Measurements from ENCODE around the gene CHST8.
A peak's percentile ranks its signal among the peaks of the same experiment; 100 is the strongest.

Gene CHST8

DNA sequence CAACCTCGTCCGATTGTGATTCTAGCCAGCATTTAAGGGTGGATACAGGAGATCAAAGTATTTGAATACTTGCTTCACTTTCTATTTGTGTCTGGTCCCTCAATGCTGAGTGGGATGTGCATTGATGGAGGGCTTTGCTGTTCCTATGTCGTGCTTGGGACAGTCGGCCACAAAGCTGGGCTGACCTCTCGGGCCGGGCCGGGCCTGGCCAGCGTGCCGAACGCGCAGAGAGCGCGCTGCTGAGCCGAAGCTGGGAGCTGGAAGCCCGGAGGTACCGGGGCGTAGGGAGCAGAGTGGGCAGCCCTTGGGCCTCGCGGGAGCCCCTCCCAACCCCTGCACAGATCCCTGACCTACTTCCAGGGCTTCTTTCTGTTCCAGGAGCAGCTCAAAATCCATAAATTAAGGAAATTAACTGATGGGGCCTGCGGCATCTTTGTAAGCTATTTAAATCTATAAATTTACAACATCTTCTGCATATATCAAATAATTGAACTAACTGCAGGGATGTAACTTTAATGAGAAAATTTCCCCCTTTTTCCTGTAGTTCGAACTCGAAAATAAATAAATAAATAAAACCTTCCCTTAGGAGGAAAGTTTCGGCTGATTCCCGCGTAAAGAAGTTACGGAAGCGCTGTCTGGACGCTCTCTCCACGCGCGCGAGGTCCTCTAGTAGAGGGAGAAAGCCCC is 173.1 kb downstream of the CHST8 start:
- DNase-seq (ENCODE audit: low read depth): no peak

- peak; percentile 74 for DNase-seq (ENCODE audit: low read depth)
These were observed 173.8 kb downstream of the CHST8 start for GRCh38 chr19:33795370-33796163.

DNA sequence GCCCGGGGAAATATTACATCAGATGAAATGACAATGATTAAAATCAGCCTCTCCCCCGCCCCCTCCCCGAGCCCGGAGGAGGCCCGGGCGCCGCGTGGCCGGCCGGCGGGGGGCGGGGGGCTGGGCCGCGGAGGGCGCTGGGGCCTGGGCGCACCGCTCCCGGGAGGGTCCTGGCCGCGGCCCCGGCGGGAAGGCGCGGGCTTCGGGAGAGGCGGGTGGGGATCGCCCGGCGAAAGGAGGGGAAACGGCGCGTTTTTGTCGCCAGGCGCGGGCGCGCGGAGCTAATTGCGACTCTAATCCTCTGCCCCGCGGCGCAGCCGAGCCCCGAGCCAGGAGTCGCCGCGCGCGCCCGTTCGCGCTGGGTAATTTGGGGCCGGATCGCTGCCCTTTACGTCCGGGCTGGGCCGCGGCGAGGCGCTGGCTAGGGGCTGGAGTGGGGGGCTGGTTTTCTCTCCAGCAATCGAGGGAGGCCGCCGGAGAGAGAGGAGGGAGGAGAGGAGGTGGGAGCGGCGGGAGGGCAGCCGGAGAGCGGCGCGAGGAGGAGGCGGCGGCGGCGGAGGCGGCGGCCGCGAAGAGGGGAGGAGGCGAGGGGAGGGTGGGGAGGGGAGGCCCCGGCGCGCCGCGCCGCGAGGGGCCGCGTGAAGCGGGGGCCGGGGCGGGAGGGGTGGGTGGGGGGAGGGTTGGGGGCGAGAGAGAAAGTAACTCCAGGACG is 174.6 kb downstream of the CHST8 start, which contains the start of gene KCTD15:
KCTD15 (plus strand) TSS at position 707 of the 712 bp plus-strand sequence. CDS start 3,585 bp downstream, outside the sequence.
- peak; percentile 56 for DNase-seq (ENCODE audit: low read depth)

DNA sequence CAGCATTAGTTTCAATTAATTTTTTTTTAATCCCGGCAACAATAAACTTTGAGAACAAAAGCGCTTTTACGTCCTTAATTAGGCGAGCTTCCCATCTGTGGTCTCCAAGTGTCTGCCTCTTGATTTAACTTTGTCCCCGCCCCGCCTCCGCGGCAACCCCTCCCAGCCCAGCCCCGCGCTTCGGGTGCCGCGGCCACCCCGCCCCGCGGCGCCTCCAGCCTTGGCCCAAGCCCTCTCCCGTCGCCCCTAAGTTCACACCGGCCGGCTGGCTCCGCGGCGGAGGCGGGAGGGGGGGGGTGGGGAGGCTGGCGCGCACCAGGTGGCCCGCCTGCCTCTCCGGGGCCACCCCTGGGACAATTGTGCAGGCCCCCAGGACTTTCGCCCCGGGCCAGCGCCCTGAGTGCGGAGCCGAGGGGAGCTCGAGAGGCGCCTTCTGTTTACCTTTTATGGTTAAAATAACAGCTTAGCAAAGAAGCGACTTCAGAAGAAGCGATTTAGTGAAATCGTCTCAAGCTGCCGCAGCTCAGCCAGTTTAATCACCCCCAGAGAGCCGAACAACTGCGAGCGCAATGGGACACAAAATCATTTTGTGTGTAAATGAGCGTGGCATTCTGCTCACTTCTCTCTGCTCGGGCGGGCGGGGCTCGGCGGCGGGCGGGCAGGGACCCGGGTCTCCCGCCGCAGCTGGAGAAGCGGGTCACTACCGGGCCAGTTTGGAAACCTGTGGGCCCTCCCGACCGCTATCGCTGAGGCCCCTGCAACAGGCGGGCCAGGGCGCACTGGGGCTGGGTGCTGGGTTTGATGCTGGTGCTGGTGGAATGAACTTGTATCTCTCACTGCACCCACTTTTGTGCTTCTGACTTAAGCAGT is 176.3 kb downstream of the CHST8 start:
- peak; percentile 50 for DNase-seq (ENCODE audit: low read depth)

DNA sequence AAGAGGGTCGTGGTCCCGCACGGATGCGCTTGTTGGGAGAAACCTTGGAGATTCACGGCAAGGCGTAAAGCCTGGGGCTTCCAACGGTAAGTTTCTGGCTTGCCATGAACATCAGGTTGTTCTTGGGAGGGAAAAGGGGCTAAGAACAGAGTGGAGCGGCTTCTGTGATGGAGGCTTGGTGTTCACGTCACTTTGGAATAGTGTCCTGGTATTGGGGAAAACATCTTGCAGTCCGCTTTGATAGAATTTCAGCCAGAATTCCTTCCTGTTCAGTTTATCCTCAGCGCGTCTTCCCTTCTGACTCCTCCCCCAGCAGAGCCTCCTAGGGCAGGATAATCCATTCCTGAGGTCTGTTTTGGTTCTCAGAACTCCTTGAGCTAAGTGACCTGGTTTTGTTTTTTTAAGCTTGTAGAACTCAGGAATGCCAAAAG is 176.9 kb downstream of the CHST8 start:
- DNase-seq (ENCODE audit: low read depth): peak; percentile 58

GRCh38 chr19:33799476-33799875 is 177.7 kb downstream of the CHST8 start:
- DNase-seq (ENCODE audit: low read depth): no peak

GRCh38 chr19:33800012-33800680 is 178.4 kb downstream of the CHST8 start:
- no peak for DNase-seq (ENCODE audit: low read depth)

DNA sequence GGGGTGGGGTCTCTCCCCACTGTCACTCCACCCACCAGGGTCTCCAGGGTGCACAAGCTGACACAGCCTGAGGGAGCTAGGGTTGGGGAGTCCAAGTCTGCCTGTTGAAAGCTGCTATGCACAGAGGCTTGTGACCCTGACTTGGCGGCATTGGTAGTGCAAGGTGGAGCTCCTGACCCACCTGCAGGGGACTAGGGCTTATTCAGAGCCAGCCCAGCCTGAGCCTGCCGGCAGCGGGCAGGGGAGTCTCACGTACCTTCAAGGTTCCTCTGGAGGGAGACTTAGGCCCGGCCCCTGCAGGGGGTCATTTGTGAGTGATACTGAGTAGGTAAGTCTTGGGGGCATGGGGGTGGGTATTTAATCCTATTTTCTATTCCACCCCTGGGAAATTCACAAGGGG is 179.7 kb downstream of the CHST8 start:
- no peak for DNase-seq (ENCODE audit: low read depth)

- peak; percentile 60 for DNase-seq (ENCODE audit: low read depth)
These were observed 180.2 kb downstream of the CHST8 start for GRCh38 chr19:33802001-33802400.

DNA sequence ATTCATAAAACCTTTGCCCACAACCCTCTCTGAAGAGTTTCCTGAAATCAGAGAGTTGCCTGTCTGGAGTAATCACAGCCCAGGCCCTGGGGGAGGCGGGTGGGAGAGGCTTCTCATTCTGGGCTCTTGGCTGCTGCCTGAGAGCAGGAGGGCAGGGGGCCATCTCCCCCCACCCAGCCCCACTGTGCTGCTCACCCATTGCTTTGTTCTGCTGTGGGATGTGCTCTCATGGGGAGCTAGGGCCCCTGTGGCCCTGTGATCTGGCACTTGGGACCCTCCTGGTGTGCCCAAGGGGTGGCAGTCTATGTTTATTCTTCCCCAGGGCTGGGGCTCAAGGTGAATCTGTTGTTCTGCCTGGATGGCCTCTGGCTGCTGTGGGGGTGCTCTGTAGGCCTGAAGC is 181.0 kb downstream of the CHST8 start:
- DNase-seq (ENCODE audit: low read depth): no peak

DNA sequence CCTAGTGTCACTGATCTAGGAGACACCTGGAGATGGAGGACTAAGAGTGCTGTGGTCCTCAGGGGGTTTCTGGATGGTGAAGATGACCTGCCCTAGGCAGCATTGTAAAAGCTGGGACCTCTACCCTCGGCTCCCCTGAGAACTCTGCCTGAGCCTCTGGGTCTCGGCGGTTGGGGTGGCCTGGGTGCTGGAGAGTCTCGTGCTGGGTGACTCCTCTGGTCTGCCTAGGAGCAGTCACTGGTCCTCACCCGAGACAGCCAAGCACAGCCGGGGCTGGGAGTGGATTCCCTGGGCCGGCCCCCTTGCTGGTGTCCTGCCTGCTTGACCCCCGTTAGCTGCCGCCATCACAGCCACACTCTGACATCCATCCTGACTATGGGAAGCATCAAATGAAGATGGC is 181.6 kb downstream of the CHST8 start:
- no peak for DNase-seq (ENCODE audit: low read depth)

- peak; percentile 88 for DNase-seq (ENCODE audit: low read depth)
These were observed 182.5 kb downstream of the CHST8 start for GRCh38 chr19:33804021-33804799.

DNA sequence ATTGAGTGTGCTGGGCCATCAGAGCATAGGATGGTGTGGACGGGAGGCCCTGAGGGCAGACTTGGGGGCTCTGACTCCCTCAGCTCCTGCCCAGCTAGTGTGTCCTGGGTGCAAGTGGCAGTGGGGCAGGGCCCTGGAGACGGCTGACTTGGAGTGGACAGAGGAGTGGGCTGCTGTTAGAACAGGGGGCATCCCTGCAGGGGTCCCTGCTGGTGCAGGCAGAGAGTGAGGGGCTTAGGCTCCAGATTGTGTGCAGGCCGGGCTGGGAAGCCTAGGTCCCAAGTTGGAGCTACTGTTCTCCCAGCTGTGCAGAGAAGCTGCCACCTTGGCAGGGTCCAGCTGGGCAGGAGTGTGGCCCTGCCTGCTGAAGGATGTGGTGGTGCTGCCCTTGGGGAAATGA is 183.6 kb downstream of the CHST8 start:
- DNase-seq (ENCODE audit: low read depth): no peak

GRCh38 chr19:33805840-33806433 is 184.2 kb downstream of the CHST8 start:
- no peak for DNase-seq (ENCODE audit: low read depth)

DNA sequence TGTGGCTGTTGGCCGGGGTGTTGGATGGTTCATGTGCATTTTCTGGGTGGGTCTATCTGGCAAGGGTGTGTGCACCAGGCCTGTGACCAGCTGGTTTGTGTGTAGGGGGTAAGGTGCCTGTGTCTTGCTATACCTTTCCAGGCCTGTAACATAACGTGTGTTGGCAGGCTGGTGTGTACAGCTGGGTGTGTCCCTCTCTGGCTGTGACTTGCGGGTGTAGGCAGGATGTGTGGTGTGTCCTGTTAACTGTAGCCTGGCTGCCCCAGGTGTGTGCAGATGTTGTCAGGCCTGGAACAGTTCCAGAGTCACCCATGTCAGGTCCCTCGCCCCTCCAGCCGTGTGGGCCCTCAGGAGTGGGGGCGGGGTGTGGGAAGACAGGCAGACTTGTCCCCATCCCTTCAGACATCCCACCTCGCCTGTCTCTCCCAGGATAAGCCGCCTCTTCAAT is 184.7 kb downstream of the CHST8 start:
- no peak for DNase-seq (ENCODE audit: low read depth)

DNA sequence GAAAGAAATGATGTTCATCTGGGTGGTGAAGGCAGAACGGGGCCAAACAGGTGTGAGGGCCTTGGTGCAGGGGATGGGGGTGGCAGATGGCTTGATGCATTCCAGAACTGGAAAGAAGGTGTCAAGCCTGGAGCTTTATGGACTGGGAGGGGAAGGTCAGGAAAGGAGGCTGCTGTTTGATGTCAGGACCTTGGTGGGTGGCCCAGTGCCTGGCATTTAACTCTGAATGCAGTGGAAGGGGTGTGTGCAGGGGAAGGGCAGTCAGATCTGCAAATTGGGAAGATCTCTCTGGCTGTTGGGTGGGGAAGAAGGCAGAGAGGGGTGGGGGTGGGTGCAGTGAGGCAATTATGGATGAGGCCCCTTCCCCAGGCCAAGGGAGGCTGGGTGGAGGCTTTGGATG is 186.6 kb downstream of the CHST8 start:
- no peak for DNase-seq (ENCODE audit: low read depth)

DNA sequence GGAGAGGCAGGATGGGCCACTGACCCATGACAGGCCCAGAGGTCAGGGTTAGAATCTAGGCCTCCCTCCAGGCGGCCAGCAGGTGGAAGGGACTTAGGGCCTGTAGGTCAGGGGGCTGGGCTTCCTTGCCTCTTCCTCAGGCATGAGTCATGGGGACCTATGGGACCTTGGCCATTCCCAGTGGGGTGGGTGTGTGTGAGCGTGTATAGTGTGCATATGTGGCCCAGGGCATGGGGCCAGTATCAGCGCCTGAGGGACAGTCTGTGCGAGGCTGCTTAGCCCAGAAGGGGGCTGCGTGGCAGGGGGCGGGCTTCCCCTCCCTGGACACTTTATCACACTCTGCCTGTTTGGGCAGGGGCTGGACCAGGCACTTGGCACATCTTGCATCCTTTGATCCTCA is 188.2 kb downstream of the CHST8 start:
- DNase-seq (ENCODE audit: low read depth): no peak

GRCh38 chr19:33810821-33811220 is 189.1 kb downstream of the CHST8 start:
- DNase-seq (ENCODE audit: low read depth): no peak

- no peak for DNase-seq (ENCODE audit: low read depth)
These were observed 189.5 kb downstream of the CHST8 start for GRCh38 chr19:33811246-33811645.

Measured in amniotic epithelial cell (primary cell).